NCI-H2081 treated with DMSO at 0.1 percent for 48 hours (cell line): ENCODE results near the gene PRKCQ.
A peak's percentile ranks its signal among the peaks of the same experiment; 100 is the strongest.

Source experiments
- DNase-seq: peaks from one replicate; lab custom pipeline; 2025; lab: John Stamatoyannopoulos, UW

PRKCQ gene

GRCh38 chr10:6567203-6567703 is 12.8 kb downstream of the PRKCQ start:
- DNase-seq = no peak

GRCh38 chr10:6565588-6565987 is 14.5 kb downstream of the PRKCQ start:
- DNase-seq = no peak

- DNase-seq = no peak
Measured at GRCh38 chr10:6564367-6564766, 15.7 kb downstream of the PRKCQ start.

GRCh38 chr10:6563731-6564130 is 16.3 kb downstream of the PRKCQ start:
- no peak for DNase-seq

- DNase-seq = no peak
Measured at GRCh38 chr10:6563075-6563474, 17.0 kb downstream of the PRKCQ start.

GRCh38 chr10:6562221-6562620 is 17.9 kb downstream of the PRKCQ start:
- no peak for DNase-seq

- DNase-seq = no peak
Measured at GRCh38 chr10:6561552-6561951, 18.5 kb downstream of the PRKCQ start.

GRCh38 chr10:6558759-6559461 is 21.2 kb downstream of the PRKCQ start:
- DNase-seq = no peak

- no peak for DNase-seq
Measured at GRCh38 chr10:6558272-6558671, 21.8 kb downstream of the PRKCQ start.

GRCh38 chr10:6553937-6554336 is 26.1 kb downstream of the PRKCQ start:
- DNase-seq = no peak

- no peak for DNase-seq
Measured at GRCh38 chr10:6543431-6544005, 36.6 kb downstream of the PRKCQ start.

GRCh38 chr10:6542999-6543430 is 37.1 kb downstream of the PRKCQ start:
- peak; percentile 0 for DNase-seq

GRCh38 chr10:6539833-6540232 is 40.2 kb downstream of the PRKCQ start:
- no peak for DNase-seq

GRCh38 chr10:6537770-6538169 is 42.3 kb downstream of the PRKCQ start:
- no peak for DNase-seq

GRCh38 chr10:6536102-6536501 is 44.0 kb downstream of the PRKCQ start:
- DNase-seq = no peak

GRCh38 chr10:6535156-6535764 is 44.8 kb downstream of the PRKCQ start:
- no peak for DNase-seq

GRCh38 chr10:6532321-6532720 is 47.8 kb downstream of the PRKCQ start:
- no peak for DNase-seq

GRCh38 chr10:6530966-6531365 is 49.1 kb downstream of the PRKCQ start:
- DNase-seq = no peak

GRCh38 chr10:6530211-6530840 is 49.8 kb downstream of the PRKCQ start:
- no peak for DNase-seq

GRCh38 chr10:6528198-6528950 is 51.7 kb downstream of the PRKCQ start:
- DNase-seq = no peak

GRCh38 chr10:6525599-6526165 is 54.4 kb downstream of the PRKCQ start:
- DNase-seq = no peak

GRCh38 chr10:6522230-6522629 is 57.8 kb downstream of the PRKCQ start:
- no peak for DNase-seq
